Upper lobe of left lung (tissue), 6 donors: ENCODE measurements around the gene TMEM141. TPM values are rescaled to one million over a fixed set of nuclear protein-coding genes. Genes with fewer than 3 reads are reported as not detected.
A peak's percentile ranks its signal among the peaks of the same experiment; 100 is the strongest.
"Not testable (repeated sequence)": the region's sequence is repeated elsewhere in the genome, so short reads cannot be mapped to it uniquely, and the experiment has no call there.

Experiments
- ATAC-seq, 2 donors: fragments of 200-7000 bp; cut with Tn5 transposase; one replicate each; pipeline ENCODE4 v1.9.1; 2022; ENCODE audit warnings: mild to moderate bottlenecking in 2 of 2, moderate library complexity in 2 of 2; ENCODE audit not compliant: low FRiP score in 2 of 2
- DNase-seq, 2 donors: peaks; one replicate each; pipeline ENCODE4 v3.0.0-alpha.2; 2019 to 2020
- H3K27ac ChIP-seq, 4 donors: fragments of 200-600 bp; sonication (generic); one replicate each; pipeline ENCODE4 v1.5.1; 2016 to 2019
- H3K27me3 ChIP-seq, 4 donors: fragments of 200-600 bp; sonication (generic); one replicate each; pipeline ENCODE4 v1.5.1; 2017 to 2019
- H3K36me3 ChIP-seq, 4 donors: fragments of 200-600 bp; sonication (generic); one replicate each; pipeline ENCODE4 v1.5.1; 2016 to 2019
- H3K4me1 ChIP-seq, 4 donors: fragments of 200-600 bp; sonication (generic); one replicate each; pipeline ENCODE4 v1.5.1; 2018 to 2019
- H3K4me3 ChIP-seq, 4 donors: fragments of 200-600 bp; sonication (generic); one replicate each; pipeline ENCODE4 v1.5.1; 2017 to 2019; ENCODE audit warnings: mild to moderate bottlenecking in 2 of 4, moderate library complexity in 1 of 4
- H3K9me3 ChIP-seq, 4 donors: fragments of 200-600 bp; sonication (generic); one replicate each; pipeline ENCODE4 v1.5.1; 2018 to 2019
- POLR2AphosphoS5 ChIP-seq, 2 donors: sonication (generic); formaldehyde crosslinking; IDR thresholded peaks; one replicate each; pipeline ENCODE4 v1.5.1; 2017; ENCODE audit warnings: antibody characterized with exemption in 2 of 2
- WGBS, 2 donors: methylation state at CpG; one replicate each; pipeline ENCODE4 v1.1.5; 2017 to 2018; 5-methylcytosine and 5-hydroxymethylcytosine counted together
- small RNA-seq, 4 donors: library from RNA; depleted of rRNA; stranded (forward); fragments of <200 nt; gene quantifications; one replicate each; pipeline ENCODE3, GENCODE V24; 2016
- total RNA-seq, 6 donors: library from RNA; depleted of rRNA in 4 of 6; stranded (reverse); fragments of >200 nt in 4 of 6; gene quantifications; one replicate each; pipeline versions ENCODE4 v1.1.0 to v1.2.1, GENCODE V29; 2016 to 2021
- TF ChIP-seq, protein P1 (sequence below), 6 experiments: fragments of 450-650 bp in 4 of 6; fragments of 200-600 bp in 2 of 6; sonication (generic) in 2 of 6; IDR thresholded peaks; one replicate each; pipeline ENCODE4 v1.5.1; 2016 to 2019; ENCODE audit warnings: antibody characterized with exemption in 6 of 6
- donor health status: DM: no; HTN: no; CAD: no; lungs with moderate emphysema.
- donor health status: DM: no; HTN: yes; CAD: no; lungs with severe emphysema.

TMEM141 gene
- total RNA-seq, 6 donors from 2014 or later = 55.5 to 134 (median 80.5) TPM

DNA sequence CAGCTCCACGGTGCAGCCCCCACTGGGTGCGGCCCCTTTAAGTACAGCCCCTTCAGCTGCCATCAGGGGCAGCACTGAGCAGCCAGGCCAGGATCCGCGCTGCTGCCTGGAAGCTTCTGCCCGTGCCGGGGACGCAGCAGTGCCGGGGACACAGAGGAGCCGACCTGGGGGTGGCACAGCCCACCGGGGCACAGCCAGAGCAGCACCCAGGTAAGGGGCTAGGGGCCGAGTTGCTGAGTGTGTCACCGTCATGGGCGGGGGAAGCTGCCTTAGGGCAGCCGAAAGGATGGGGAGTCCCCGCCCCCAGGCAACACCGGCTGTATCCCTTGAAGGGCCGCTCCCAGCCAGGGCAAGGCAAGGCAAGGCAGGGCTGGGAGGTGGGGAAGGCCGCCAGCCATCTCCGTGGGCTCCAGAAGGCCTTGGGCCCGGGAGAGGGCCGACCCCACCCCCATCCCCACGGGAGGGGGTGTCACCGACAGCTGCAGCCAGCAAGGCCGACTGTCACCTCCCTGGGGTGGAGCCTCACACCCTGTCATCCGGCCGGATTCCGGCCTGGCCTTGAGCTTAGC is 51.3 kb downstream of the TMEM141 start, which contains the start of gene AJM1:
AJM1 (plus strand) TSS at position 99 of the 569 bp plus-strand sequence. CDS start 1,937 bp downstream, outside the sequence.
- peak in 1 of 2 donors; percentile 25 for TF ChIP-seq POLR2AphosphoS5 (IDR thresholded peaks at IDR 0.05)
- TF ChIP-seq, protein P1, sequence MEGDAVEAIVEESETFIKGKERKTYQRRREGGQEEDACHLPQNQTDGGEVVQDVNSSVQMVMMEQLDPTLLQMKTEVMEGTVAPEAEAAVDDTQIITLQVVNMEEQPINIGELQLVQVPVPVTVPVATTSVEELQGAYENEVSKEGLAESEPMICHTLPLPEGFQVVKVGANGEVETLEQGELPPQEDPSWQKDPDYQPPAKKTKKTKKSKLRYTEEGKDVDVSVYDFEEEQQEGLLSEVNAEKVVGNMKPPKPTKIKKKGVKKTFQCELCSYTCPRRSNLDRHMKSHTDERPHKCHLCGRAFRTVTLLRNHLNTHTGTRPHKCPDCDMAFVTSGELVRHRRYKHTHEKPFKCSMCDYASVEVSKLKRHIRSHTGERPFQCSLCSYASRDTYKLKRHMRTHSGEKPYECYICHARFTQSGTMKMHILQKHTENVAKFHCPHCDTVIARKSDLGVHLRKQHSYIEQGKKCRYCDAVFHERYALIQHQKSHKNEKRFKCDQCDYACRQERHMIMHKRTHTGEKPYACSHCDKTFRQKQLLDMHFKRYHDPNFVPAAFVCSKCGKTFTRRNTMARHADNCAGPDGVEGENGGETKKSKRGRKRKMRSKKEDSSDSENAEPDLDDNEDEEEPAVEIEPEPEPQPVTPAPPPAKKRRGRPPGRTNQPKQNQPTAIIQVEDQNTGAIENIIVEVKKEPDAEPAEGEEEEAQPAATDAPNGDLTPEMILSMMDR (IDR thresholded peaks at IDR 0.05) = peak; percentile 84 to 91 (median 87)
- DNase-seq = peak; percentile 71 to 91
- Histone ChIP-seq H3K4me3 (peak within 1 kb of the TSS; percentile 39 to 55 (median 43)), H3K27me3 (peaks cover 0 to 39% (median 33%) of the 10 kb centered on the region in 4 donors), H3K4me1 (peaks cover 43 to 62% (median 51%) of the 10 kb centered on the region in 4 donors), H3K36me3 (peaks cover 0 to 39% (median 27%) of the 10 kb centered on the region in 4 donors), H3K27ac (peak within 1 kb of the TSS in 2 of 4 donors; percentile 4 to 20)
- WGBS, 2 donors = 0 to 1% methylated on average over 8 to 20 of the region's 27 CpGs
- H3K9me3 ChIP-seq = not testable (repeated sequence)
- ATAC-seq = peak; percentile 86 to 88

Small RNAs within 50 kb of the gene (small RNA-seq; reads per million reads assigned to genes)
- gene AL355987.2 = 0 reads per million in 4 donors
- 0 reads per million in 4 donors for gene ATP6V1G1P3
- 0 reads per million in 4 donors for gene MIR4292
- 0 reads per million in 4 donors for gene MIR6722

Other genes starting within 250 kb of the TMEM141 start
- gene NOTCH1, start 245.3 kb upstream of the TMEM141 start, total RNA-seq = 100 to 1,000 TPM in 4 of 6 donors, 10 to 100 TPM in 2; 49.6 to 175 (median 110) TPM
- 100 to 1,000 TPM in 5 of 6 donors, 10 to 100 TPM in 1; 77.9 to 321 (median 165) TPM for gene EGFL7, start 128.4 kb upstream of the TMEM141 start, total RNA-seq
- gene AGPAT2, start 103.9 kb upstream of the TMEM141 start, total RNA-seq = 100 to 1,000 TPM in 5 of 6 donors, 10 to 100 TPM in 1; 70.2 to 242 (median 140) TPM
- 10 to 100 TPM in 5 of 6 donors, 1 to 10 TPM in 1; 9.7 to 24.1 (median 17.0) TPM for gene DIPK1B, start 78.8 kb upstream of the TMEM141 start, total RNA-seq
- gene LCN10, start 48.4 kb upstream of the TMEM141 start, total RNA-seq = 10 to 100 TPM in 1 of 6 donors, 1 to 10 TPM in 4, under 1 TPM in 1; 0.39 to 17.8 (median 2.2) TPM
- gene LCN6, start 42.8 kb upstream of the TMEM141 start, total RNA-seq = 10 to 100 TPM in 1 of 6 donors, 1 to 10 TPM in 3, not detected in 2; 2.7 to 35.1 (median 5.5) TPM
- not detected for gene LCN8, start 33.1 kb upstream of the TMEM141 start, total RNA-seq
- gene LCN15, start 26.8 kb upstream of the TMEM141 start, total RNA-seq = under 1 TPM in 1 of 6 donors, not detected in 5; 0.23 TPM
- 100 to 1,000 TPM in 1 of 6 donors, 10 to 100 TPM in 1, 1 to 10 TPM in 4; 1.9 to 130 (median 6.6) TPM for gene CCDC183, start 5.0 kb downstream of the TMEM141 start, total RNA-seq
- 100 to 1,000 TPM in 2 of 6 donors, 10 to 100 TPM in 4; 47.2 to 128 (median 78.9) TPM for gene RABL6, start 16.6 kb downstream of the TMEM141 start, total RNA-seq
- 1 to 10 TPM; 1.4 to 7.3 (median 3.0) TPM for gene AJM1, start 51.1 kb downstream of the TMEM141 start, total RNA-seq
- gene PHPT1, start 58.1 kb downstream of the TMEM141 start, total RNA-seq = 100 to 1,000 TPM in 1 of 6 donors, 10 to 100 TPM in 5; 51.3 to 135 (median 64.1) TPM
- 10 to 100 TPM in 3 of 6 donors, 1 to 10 TPM in 3; 2.1 to 18.9 (median 11.0) TPM for gene MAMDC4, start 61.0 kb downstream of the TMEM141 start, total RNA-seq
- gene EDF1, start 75.0 kb downstream of the TMEM141 start, total RNA-seq = 100 to 1,000 TPM; 137 to 312 (median 282) TPM
- 10 to 100 TPM; 10.6 to 20.8 (median 13.4) TPM for gene TRAF2, start 95.2 kb downstream of the TMEM141 start, total RNA-seq
- 100 to 1,000 TPM in 5 of 6 donors, 10 to 100 TPM in 1; 93.3 to 191 (median 153) TPM for gene FBXW5, start 153.4 kb downstream of the TMEM141 start, total RNA-seq
- 1 to 10 TPM in 3 of 6 donors, not detected in 3; 1.8 to 4.4 (median 2.1) TPM for gene C8G, start 153.9 kb downstream of the TMEM141 start, total RNA-seq
- 1 to 10 TPM in 4 of 6 donors, under 1 TPM in 1, not detected in 1; 0.89 to 5.2 (median 2.3) TPM for gene LCN12, start 160.9 kb downstream of the TMEM141 start, total RNA-seq
- 100 to 1,000 TPM in 5 of 6 donors, 10 to 100 TPM in 1; 31.7 to 395 (median 246) TPM for gene PTGDS, start 186.2 kb downstream of the TMEM141 start, total RNA-seq
- gene LCNL1, start 191.6 kb downstream of the TMEM141 start, total RNA-seq = 1 to 10 TPM in 4 of 6 donors, under 1 TPM in 1, not detected in 1; 0.61 to 6.3 (median 1.8) TPM
- gene PAXX, start 201.1 kb downstream of the TMEM141 start, total RNA-seq = 100 to 1,000 TPM in 1 of 6 donors, 10 to 100 TPM in 5; 41.8 to 150 (median 52.8) TPM
- gene CLIC3, start 205.2 kb downstream of the TMEM141 start, total RNA-seq = 100 to 1,000 TPM in 2 of 6 donors, 10 to 100 TPM in 4; 41.9 to 132 (median 85.2) TPM
- gene ABCA2, start 236.9 kb downstream of the TMEM141 start, total RNA-seq = 10 to 100 TPM; 14.7 to 49.2 (median 29.6) TPM
- gene FUT7, start 240.7 kb downstream of the TMEM141 start, total RNA-seq = 1 to 10 TPM in 4 of 6 donors, under 1 TPM in 1, not detected in 1; 0.94 to 2.3 (median 2.0) TPM